Caco-2 (cell line): ENCODE data around the gene BBOX1. TPM values are rescaled to one million over a fixed set of nuclear protein-coding genes. Genes with fewer than 3 reads are reported as not detected.

ENCODE experiments used
- BruUV-seq: library from RNA; stranded (reverse); fragments of 400-500 nt; replicated peaks from 2 replicates; lab custom pipeline; 2021; lab: Mats Ljungman, UMichigan
- CTCF ChIA-PET: fragments of 300-600 bp; sonication (Branson Sonifier 250); formaldehyde crosslinking; loops from one replicate; lab custom pipeline; 2022; ENCODE audit warnings: antibody characterized with exemption; lab: Charles Lee
- POLR2A ChIA-PET: fragments of 300-600 bp; sonication (Branson Sonifier 250); formaldehyde crosslinking; loops from one replicate; lab custom pipeline; 2022; ENCODE audit warnings: antibody characterized with exemption; lab: Charles Lee
- DNase-seq, 2 experiments: peaks; one replicate each; pipeline versions ENCODE4 v3.0.0 to v3.0.0-alpha.2; 2020 to 2022
- H3K27me3 ChIP-seq: replicated peaks from 2 replicates; pipeline ENCODE4 v1.6.0; 2011; ENCODE audit warnings: low read length; ENCODE audit not compliant: control insufficient read depth, insufficient read depth
- H3K36me3 ChIP-seq: 2 replicates; pipeline ENCODE4 v1.5.1; 2011; ENCODE audit warnings: low read length; ENCODE audit not compliant: control insufficient read depth, insufficient read depth
- H3K4me1 ChIP-seq: fragments of 250-450 bp; sonication (Bioruptor Pico); 2 replicates; pipeline ENCODE4 v1.5.1; 2020; ENCODE audit warnings: mild to moderate bottlenecking
- H3K4me3 ChIP-seq: 2 replicates; pipeline ENCODE4 v1.5.1; 2011; ENCODE audit warnings: low read depth, mild to moderate bottlenecking, control low read depth, low read length
- H3K9me3 ChIP-seq: fragments of 250-450 bp; sonication (Bioruptor Pico); 2 replicates; pipeline ENCODE4 v1.5.1; 2020; ENCODE audit warnings: mild to moderate bottlenecking, moderate library complexity
- H3K27ac Mint-ChIP-seq: one replicate; pipeline ENCODE4 v1.8.0; 2022; ENCODE audit warnings: mixed read lengths; ENCODE audit not compliant: unreplicated experiment
- H3K27me3 Mint-ChIP-seq: one replicate; pipeline ENCODE4 v1.8.0; 2022; ENCODE audit warnings: mixed read lengths; ENCODE audit not compliant: insufficient read depth, unreplicated experiment
- H3K36me3 Mint-ChIP-seq: one replicate; pipeline ENCODE4 v1.8.0; 2022; ENCODE audit warnings: mild to moderate bottlenecking, mixed read lengths; ENCODE audit not compliant: insufficient read depth, unreplicated experiment
- H3K4me1 Mint-ChIP-seq: one replicate; pipeline ENCODE4 v1.8.0; 2022; ENCODE audit warnings: low read depth, mixed read lengths; ENCODE audit not compliant: unreplicated experiment
- H3K4me3 Mint-ChIP-seq: one replicate; pipeline ENCODE4 v1.8.0; 2022; ENCODE audit warnings: mild to moderate bottlenecking, moderate library complexity, mixed read lengths; ENCODE audit not compliant: unreplicated experiment
- H3K9me3 Mint-ChIP-seq: one replicate; pipeline ENCODE4 v1.8.0; 2022; ENCODE audit warnings: mixed read lengths; ENCODE audit not compliant: unreplicated experiment
- CTCF ChIP-seq, 2 experiments: fragments of 200-600 bp in 1 of 2; IDR thresholded peaks; 1 replicate in 1 of 2; 2 replicates in 1 of 2; pipeline versions ENCODE4 v1.5.1 to v1.8.0; 2011 to 2022; ENCODE audit warnings: antibody characterized with exemption in 1 of 2, control low read depth in 1 of 2, inconsistent platforms in 1 of 2, low read depth in 1 of 2, low read length in 1 of 2, mild to moderate bottlenecking in 1 of 2, moderate library complexity in 1 of 2; ENCODE audit not compliant: insufficient read depth in 1 of 2, severe bottlenecking in 1 of 2, unreplicated experiment in 1 of 2
- intact Hi-C: fragments of 100-400 bp; cut with micrococcal nuclease; formaldehyde crosslinking; loops from one replicate; pipeline ENCODE4 v1.10.0; 2022; ENCODE audit not compliant: unreplicated experiment
- total RNA-seq: library from RNA; stranded (reverse); gene quantifications from 2 replicates; pipeline ENCODE4 v1.2.3, GENCODE V29; 2022

BBOX1 gene
- total RNA-seq, 1 experiment from 2014 or later: not detected

- CTCF ChIA-PET: no interaction called here
- Histone ChIP-seq H3K4me3 (no peak overlapping the region), H3K9me3 (0 out of 2 replicates have a peak, but pooled peaks cover 3% of the 10 kb centered on the region), H3K4me1 (no peaks in the 10 kb centered on the region), H3K36me3 (no peaks in the 10 kb centered on the region), H3K27me3 (no peaks in the 10 kb centered on the region)
- Mint-ChIP-seq H3K27ac (no peak overlapping the region), H3K4me1 (peaks cover 22% of the 10 kb centered on the region), H3K36me3 (no peaks in the 10 kb centered on the region), H3K9me3 (no peaks in the 10 kb centered on the region), H3K27me3 (no peaks in the 10 kb centered on the region), H3K4me3 (no peak overlapping the region)
- TF ChIP-seq CTCF (IDR thresholded peaks at IDR 0.05; ENCODE audit: insufficient read depth in 1 of 2, low read depth in 1 of 2, low read length in 1 of 2, severe bottlenecking in 1 of 2, unreplicated experiment in 1 of 2): no peak
- no peak for DNase-seq
- POLR2A ChIA-PET: no interaction called here
- intact Hi-C loops: no loop called here
- BruUV-seq: no TSS peak
These were observed 28.2 kb upstream of the BBOX1 start for GRCh38 chr11:27012234-27012921.

GRCh38 chr11:27013781-27014361 is 26.7 kb upstream of the BBOX1 start:
- H3K36me3 ChIP-seq: no peaks in the 10 kb centered on the region
- no peaks in the 10 kb centered on the region for H3K4me1 ChIP-seq
- ChIA-PET CTCF (no interaction called here), POLR2A (no interaction called here)
- BruUV-seq: no TSS peak
- no peak overlapping the region for H3K27ac Mint-ChIP-seq
- H3K9me3 Mint-ChIP-seq: no peaks in the 10 kb centered on the region
- 0 out of 2 replicates have a peak, but pooled peaks cover 3% of the 10 kb centered on the region for H3K9me3 ChIP-seq
- no peaks in the 10 kb centered on the region for H3K27me3 Mint-ChIP-seq
- intact Hi-C loops: no loop called here
- no peak overlapping the region for H3K4me3 Mint-ChIP-seq
- peaks cover 22% of the 10 kb centered on the region for H3K4me1 Mint-ChIP-seq
- TF ChIP-seq CTCF (IDR thresholded peaks at IDR 0.05; ENCODE audit: insufficient read depth in 1 of 2, low read depth in 1 of 2, low read length in 1 of 2, severe bottlenecking in 1 of 2, unreplicated experiment in 1 of 2): no peak
- H3K4me3 ChIP-seq: no peak overlapping the region
- H3K27me3 ChIP-seq: no peaks in the 10 kb centered on the region
- DNase-seq: no peak
- no peaks in the 10 kb centered on the region for H3K36me3 Mint-ChIP-seq

GRCh38 chr11:27018902-27019529 is 21.6 kb upstream of the BBOX1 start:
- CTCF ChIA-PET: no interaction called here
- TF ChIP-seq CTCF (IDR thresholded peaks at IDR 0.05; ENCODE audit: insufficient read depth in 1 of 2, low read depth in 1 of 2, low read length in 1 of 2, severe bottlenecking in 1 of 2, unreplicated experiment in 1 of 2): no peak
- Histone ChIP-seq H3K4me3 (no peak overlapping the region), H3K4me1 (no peaks in the 10 kb centered on the region), H3K9me3 (no peaks in the 10 kb centered on the region), H3K36me3 (no peaks in the 10 kb centered on the region), H3K27me3 (no peaks in the 10 kb centered on the region)
- no TSS peak for BruUV-seq
- no peak overlapping the region for H3K4me3 Mint-ChIP-seq
- POLR2A ChIA-PET: no interaction called here
- DNase-seq: no peak
- H3K27me3 Mint-ChIP-seq: no peaks in the 10 kb centered on the region
- H3K9me3 Mint-ChIP-seq: no peaks in the 10 kb centered on the region
- H3K36me3 Mint-ChIP-seq: no peaks in the 10 kb centered on the region
- H3K4me1 Mint-ChIP-seq: no peaks in the 10 kb centered on the region
- intact Hi-C loops: no loop called here
- H3K27ac Mint-ChIP-seq: no peak overlapping the region
